Stimulated activated naive CD8-positive, alpha-beta T cell treated with anti-CD3 and anti-CD28 coated beads, Interleukin-15, Interleukin-2, amounts not matched to agents 100 ng/mL and 50 ng/mL, for 24 hours (primary cell): Measurements from ENCODE around the gene IDI2.
A peak's percentile ranks its signal among the peaks of the same experiment; 100 is the strongest.
"Not testable (repeated sequence)": the region's sequence is repeated elsewhere in the genome, so short reads cannot be mapped to it uniquely, and the experiment has no call there.

Experiments used
- H3K27ac Mint-ChIP-seq: one replicate; pipeline ENCODE4 v1.8.0; 2021; ENCODE audit warnings: mild to moderate bottlenecking, mixed read lengths
- H3K27me3 Mint-ChIP-seq: one replicate; pipeline ENCODE4 v1.8.0; 2021; ENCODE audit warnings: mixed read lengths
- H3K36me3 Mint-ChIP-seq: one replicate; pipeline ENCODE4 v1.8.0; 2021; ENCODE audit warnings: low read depth, mixed read lengths
- H3K4me1 Mint-ChIP-seq: one replicate; pipeline ENCODE4 v1.8.0; 2021; ENCODE audit warnings: low read depth, mixed read lengths
- H3K4me3 Mint-ChIP-seq: one replicate; pipeline ENCODE4 v1.8.0; 2021; ENCODE audit warnings: mild to moderate bottlenecking, mixed read lengths
- H3K9me3 Mint-ChIP-seq: one replicate; pipeline ENCODE4 v1.8.0; 2021; ENCODE audit warnings: mixed read lengths

The IDI2 gene

DNA sequence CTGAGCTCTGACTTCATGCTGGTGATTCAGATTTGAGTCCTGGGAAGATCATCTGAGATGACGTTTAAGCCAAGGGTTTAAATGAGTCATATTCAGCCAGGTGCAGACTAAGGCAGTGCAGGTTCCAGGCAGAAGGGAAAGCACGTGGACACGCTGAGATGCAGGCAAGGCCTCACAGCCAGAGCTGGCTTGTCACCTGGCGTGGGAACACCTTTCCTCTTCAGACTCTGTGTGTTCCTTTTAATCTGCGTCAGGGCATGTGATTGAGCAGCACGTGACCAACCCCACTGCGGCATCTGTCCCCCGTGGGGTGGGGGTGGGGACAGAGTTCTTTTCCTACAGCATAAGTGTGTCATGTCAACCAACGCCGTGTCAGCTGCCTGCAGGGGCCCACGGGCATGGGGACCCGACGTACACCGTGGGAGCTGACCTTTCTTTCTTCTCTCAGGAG, 10.7 kb upstream of the IDI2 start:
- Mint-ChIP-seq H3K4me3 (no peak overlapping the region), H3K9me3 (no peaks in the 10 kb centered on the region), H3K27ac (no peak overlapping the region)

DNA sequence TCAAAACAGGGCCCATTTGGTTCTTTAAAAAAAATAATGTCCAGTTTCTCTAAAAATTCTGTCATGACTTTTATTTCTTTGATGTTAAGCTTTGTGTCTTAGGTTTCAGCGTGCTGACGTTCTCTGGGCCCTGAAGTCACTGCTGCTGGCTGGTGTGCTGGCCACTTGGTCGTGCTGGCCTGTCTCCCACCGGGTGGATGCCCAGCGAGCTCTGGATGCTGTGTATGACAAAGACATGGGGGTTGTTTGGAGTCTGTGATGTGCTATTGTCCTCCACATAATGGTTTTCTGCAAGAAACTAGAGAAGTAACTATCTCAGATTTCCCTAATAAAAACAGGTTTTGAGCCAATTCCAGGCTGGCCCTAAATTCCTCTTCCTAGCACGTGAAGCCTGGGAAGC, 9.5 kb upstream of the IDI2 start:
- Mint-ChIP-seq H3K27me3 (no peaks in the 10 kb centered on the region), H3K9me3 (no peaks in the 10 kb centered on the region), H3K27ac (no peak overlapping the region), H3K4me1 (peaks cover 5% of the 10 kb centered on the region), H3K4me3 (no peak overlapping the region), H3K36me3 (peaks cover 29% of the 10 kb centered on the region)

More for the DNA sequence above, 10.7 kb upstream of the IDI2 start:
- Mint-ChIP-seq H3K4me1 (peaks cover 5% of the 10 kb centered on the region), H3K27me3 (no peaks in the 10 kb centered on the region), H3K36me3 (peaks cover 35% of the 10 kb centered on the region)

DNA sequence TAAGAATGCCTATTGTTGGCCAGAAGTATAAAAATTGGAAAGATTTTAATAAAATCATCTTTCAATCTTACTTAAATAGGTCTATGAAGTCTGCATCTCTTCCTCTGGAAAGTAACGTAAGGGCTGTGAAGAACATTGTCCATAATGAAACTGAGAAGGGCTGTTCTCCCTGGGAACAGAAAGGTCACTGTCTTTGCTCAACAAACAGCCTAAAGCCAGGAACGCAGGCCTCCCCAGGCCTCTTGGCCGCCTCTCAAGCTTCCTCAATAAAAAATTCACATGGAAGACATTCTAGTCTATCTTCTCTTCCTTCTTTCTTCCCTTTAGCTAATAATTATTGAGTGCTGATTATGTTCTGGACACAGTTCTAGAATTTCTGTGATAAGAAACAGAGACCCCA, 9.1 kb upstream of the IDI2 start:
- H3K9me3 Mint-ChIP-seq, result no peaks in the 10 kb centered on the region
- H3K27ac Mint-ChIP-seq, result no peak overlapping the region
- no peaks in the 10 kb centered on the region for H3K27me3 Mint-ChIP-seq
- H3K36me3 Mint-ChIP-seq, result peaks cover 26% of the 10 kb centered on the region
- H3K4me1 Mint-ChIP-seq, result peaks cover 5% of the 10 kb centered on the region
- H3K4me3 Mint-ChIP-seq, result no peak overlapping the region

DNA sequence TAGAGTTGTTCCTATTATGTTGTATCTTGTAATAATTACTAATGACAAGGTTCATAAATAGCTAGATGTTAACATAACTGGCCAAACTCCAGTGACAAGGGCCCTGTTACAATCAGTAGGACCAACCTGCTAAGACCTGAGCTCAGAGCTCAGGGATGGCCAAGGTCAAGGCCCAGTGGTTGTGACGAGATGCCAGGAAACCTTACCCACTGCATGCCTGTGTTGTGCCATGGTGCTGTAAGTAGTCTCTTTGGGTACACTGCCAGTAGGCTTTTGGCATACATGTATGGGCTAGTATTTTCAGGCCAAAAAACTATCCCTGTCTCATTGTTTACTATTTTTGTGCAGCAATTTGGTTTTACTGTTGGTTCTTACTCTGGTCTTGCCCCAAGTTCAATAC, 7.9 kb upstream of the IDI2 start:
- H3K27me3 Mint-ChIP-seq, result no peaks in the 10 kb centered on the region
- peaks cover 28% of the 10 kb centered on the region for H3K36me3 Mint-ChIP-seq
- no peaks in the 10 kb centered on the region for H3K9me3 Mint-ChIP-seq
- H3K4me1 Mint-ChIP-seq, result peaks cover 5% of the 10 kb centered on the region
- H3K4me3 Mint-ChIP-seq, result no peak overlapping the region
- no peak overlapping the region for H3K27ac Mint-ChIP-seq

DNA sequence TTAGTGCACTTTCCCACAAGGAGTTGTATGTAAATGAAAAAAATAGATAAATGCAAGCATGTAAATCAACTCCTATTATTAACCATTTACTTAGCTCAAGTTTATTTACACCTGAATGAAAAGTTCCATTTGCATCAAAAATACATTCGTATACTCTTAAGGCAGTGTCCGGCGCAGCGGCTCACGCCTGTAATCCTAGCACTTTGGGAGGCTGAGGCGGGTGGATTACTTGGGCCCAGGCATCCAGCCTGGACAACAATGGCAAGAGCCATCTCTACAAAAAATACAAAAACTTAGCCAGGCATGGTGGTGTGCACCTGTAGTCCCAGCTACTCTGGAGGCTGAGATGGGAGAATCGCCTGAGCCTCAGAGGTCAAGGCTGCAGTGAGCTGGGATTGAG, 4.2 kb upstream of the IDI2 start:
- Mint-ChIP-seq H3K4me1 (no peaks in the 10 kb centered on the region), H3K27ac (no peak overlapping the region), H3K9me3 (no peaks in the 10 kb centered on the region), H3K36me3 (peaks cover 37% of the 10 kb centered on the region), H3K27me3 (no peaks in the 10 kb centered on the region), H3K4me3 (no peak overlapping the region)

DNA sequence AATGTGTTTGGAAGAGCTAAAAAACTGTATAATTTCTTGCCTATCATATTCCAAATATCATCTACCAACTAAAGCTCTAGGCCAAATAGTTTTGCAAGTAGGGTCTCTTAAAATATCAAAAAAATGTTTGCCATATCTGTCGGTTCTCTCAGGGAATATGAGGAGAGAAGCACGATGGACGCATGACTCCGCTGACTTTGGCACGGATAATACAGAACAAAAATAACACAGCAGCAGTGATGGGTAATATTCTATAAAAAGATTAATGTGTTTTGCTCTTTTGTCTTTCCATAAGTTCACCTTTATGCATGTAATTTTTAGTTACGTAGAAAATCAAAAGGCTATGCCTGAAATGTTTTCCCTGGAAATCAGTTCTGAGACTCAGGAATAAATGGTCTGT, 919 bp upstream of the IDI2 start:
- H3K27ac Mint-ChIP-seq, result no peak overlapping the region
- H3K4me3 Mint-ChIP-seq, result no peak overlapping the region
- no peaks in the 10 kb centered on the region for H3K27me3 Mint-ChIP-seq
- no peaks in the 10 kb centered on the region for H3K4me1 Mint-ChIP-seq
- H3K9me3 Mint-ChIP-seq, result no peaks in the 10 kb centered on the region
- H3K36me3 Mint-ChIP-seq, result peaks cover 30% of the 10 kb centered on the region

DNA sequence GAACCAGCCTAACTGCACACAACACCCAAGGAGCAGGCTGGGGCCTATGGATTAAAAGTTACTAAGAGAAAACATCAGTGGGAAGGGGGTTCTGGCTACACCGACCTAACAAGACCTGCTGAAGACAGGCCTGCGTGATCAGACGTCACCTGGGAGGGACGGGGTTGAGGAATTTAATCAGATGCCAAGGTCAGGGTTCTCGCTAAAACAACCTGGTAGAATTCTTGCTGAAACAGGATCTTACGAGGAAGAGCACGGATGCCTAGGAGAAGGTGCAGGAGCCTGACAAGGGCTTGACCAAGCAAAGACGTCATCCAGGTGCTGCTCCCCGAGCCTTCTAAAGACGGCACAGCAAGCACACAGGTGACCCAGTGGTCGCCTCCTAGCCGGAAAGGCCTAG, 1.6 kb downstream of the IDI2 start:
- H3K4me3 Mint-ChIP-seq, result no peak overlapping the region
- no peaks in the 10 kb centered on the region for H3K4me1 Mint-ChIP-seq
- H3K36me3 Mint-ChIP-seq, result peaks cover 51% of the 10 kb centered on the region
- H3K27me3 Mint-ChIP-seq, result no peaks in the 10 kb centered on the region
- H3K27ac Mint-ChIP-seq, result no peak overlapping the region
- H3K9me3 Mint-ChIP-seq, result no peaks in the 10 kb centered on the region

DNA sequence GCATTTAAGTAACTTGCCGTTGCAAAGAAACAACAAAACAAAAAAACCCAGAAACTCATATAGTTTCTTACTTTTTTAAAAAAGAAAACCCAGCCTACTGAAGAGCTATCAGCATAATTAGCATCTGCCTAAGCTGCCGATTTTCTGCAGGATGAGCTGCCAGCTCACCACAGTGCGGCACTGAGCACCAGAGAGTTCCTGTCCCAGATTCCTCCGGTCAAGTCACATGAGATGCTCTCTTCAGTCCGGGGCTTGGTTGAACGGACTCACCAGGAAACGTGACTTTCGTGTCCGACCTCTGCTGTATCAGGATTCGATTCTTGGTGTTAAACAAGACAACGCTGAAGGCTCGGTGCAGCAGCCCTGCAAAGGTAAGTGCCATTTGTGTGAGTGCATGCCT, 3.2 kb downstream of the IDI2 start:
- no peak overlapping the region for H3K4me3 Mint-ChIP-seq
- H3K36me3 Mint-ChIP-seq, result peaks cover 56% of the 10 kb centered on the region
- H3K27ac Mint-ChIP-seq, result no peak overlapping the region
- H3K27me3 Mint-ChIP-seq, result no peaks in the 10 kb centered on the region
- H3K4me1 Mint-ChIP-seq, result no peaks in the 10 kb centered on the region
- no peaks in the 10 kb centered on the region for H3K9me3 Mint-ChIP-seq

DNA sequence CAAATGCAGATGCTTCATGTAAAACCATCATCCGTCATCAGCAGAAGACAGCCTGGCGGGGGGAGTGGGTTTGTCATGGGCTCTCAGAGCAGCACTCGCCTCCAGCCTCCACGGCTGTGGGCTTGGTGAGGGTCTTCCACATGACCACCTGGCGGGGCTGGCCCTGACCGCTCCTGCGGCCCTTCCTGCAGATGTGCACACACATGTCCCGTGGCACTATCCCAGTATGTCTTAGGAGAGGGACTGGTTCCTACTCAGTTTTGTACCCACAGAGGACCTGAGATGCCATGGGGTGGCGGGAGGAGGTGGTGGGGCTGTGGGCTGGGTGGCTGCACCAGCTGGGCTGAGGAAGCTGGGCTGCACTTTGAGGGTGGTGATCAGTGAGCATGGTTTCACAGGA, 4.7 kb downstream of the IDI2 start:
- Mint-ChIP-seq H3K4me1 (no peaks in the 10 kb centered on the region), H3K4me3 (no peak overlapping the region), H3K9me3 (no peaks in the 10 kb centered on the region), H3K27me3 (no peaks in the 10 kb centered on the region), H3K27ac (no peak overlapping the region), H3K36me3 (peaks cover 64% of the 10 kb centered on the region)

DNA sequence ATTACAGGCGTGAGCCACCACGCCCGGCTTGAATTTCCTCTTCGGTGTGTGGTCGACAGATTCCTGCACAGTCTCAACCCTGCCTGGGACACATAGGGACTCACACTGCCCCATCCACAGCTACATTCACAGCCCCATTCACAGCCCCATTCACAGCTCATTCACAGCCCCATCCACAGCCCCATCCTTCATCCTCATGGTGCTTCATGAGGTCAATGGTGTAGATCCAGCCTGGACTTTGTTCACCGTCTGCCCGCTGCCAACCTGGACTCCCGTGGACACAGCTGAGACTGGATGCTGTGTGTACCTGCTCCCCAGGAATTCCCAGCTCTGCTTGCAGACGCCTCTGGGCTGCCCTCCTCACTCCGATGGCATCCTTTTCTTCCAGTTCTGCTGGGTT, 5.2 kb downstream of the IDI2 start:
- H3K9me3 Mint-ChIP-seq, result no peaks in the 10 kb centered on the region
- H3K36me3 Mint-ChIP-seq, result peaks cover 64% of the 10 kb centered on the region
- no peak overlapping the region for H3K4me3 Mint-ChIP-seq
- no peak overlapping the region for H3K27ac Mint-ChIP-seq
- no peaks in the 10 kb centered on the region for H3K4me1 Mint-ChIP-seq
- H3K27me3 Mint-ChIP-seq, result no peaks in the 10 kb centered on the region

DNA sequence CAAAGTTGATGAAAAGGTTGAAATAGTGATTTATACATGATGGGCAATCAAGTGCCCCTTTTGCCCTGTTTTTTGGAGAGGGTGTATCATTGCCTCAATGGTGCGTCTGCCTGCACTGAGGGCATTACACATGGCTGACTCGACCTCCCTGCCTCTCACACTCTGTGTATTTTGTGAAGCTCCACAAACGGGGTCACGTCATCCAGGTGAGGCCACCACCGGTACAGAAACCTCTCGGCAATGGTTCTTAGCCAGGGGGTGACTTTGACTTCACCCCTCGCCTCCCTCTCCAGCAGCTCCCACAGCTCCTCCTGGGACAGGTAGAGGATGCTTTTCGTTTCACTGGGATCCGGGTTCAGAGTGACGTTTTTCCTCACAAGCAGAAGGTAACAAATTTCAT, 6.3 kb downstream of the IDI2 start:
- H3K27ac Mint-ChIP-seq, result peak overlapping the region; percentile 43
- no peaks in the 10 kb centered on the region for H3K27me3 Mint-ChIP-seq
- no peaks in the 10 kb centered on the region for H3K9me3 Mint-ChIP-seq
- H3K4me1 Mint-ChIP-seq, result no peaks in the 10 kb centered on the region
- peaks cover 70% of the 10 kb centered on the region for H3K36me3 Mint-ChIP-seq
- H3K4me3 Mint-ChIP-seq, result no peak overlapping the region

DNA sequence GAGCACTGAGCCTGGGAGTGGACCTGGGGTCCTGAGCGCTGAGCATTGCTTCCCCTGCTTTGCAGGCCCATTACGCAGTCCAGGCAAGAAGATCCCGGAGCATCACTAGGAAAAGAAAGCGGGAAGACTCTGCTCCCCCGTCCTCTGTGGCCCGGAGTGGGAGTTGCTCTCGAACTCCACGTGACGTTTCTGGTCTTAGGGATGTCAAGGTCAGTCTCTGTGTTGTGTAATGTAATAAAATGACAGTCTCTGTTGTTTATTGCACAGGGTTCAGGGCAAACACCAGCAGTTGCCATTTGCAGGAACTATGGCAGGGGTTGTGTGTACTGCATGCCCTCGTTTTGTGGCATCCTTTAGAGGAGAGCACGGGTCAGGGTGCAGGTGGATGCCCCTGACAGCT, 10.0 kb downstream of the IDI2 start:
- no peaks in the 10 kb centered on the region for H3K27me3 Mint-ChIP-seq
- H3K36me3 Mint-ChIP-seq, result peaks cover 89% of the 10 kb centered on the region
- no peak overlapping the region for H3K27ac Mint-ChIP-seq
- no peaks in the 10 kb centered on the region for H3K4me1 Mint-ChIP-seq
- no peak overlapping the region for H3K4me3 Mint-ChIP-seq
- H3K9me3 Mint-ChIP-seq, result no peaks in the 10 kb centered on the region

DNA sequence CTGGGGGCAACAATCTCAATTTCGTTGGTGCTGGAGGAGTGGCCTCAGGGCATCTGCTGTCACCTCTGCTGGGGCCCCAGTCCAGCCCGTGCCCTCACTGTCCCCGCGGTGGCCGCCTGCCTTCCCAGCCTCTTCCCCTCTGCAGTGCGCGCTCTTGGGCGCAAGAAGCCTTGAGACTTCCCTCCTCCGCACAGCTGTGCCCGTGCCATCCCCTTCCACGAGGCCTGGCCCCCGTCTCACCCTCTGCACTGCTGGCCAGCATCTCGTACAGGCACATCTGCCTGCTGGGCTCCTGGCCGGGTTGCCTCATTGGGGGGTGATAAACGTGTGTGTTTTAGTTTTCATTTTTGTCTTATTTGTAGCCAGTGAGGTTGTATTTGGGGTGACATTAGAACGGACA, 14.0 kb downstream of the IDI2 start:
- Mint-ChIP-seq H3K4me3 (no peak overlapping the region), H3K4me1 (peaks cover 16% of the 10 kb centered on the region), H3K36me3 (peaks cover 84% of the 10 kb centered on the region), H3K9me3 (no peaks in the 10 kb centered on the region), H3K27me3 (no peaks in the 10 kb centered on the region), H3K27ac (no peak overlapping the region)

DNA sequence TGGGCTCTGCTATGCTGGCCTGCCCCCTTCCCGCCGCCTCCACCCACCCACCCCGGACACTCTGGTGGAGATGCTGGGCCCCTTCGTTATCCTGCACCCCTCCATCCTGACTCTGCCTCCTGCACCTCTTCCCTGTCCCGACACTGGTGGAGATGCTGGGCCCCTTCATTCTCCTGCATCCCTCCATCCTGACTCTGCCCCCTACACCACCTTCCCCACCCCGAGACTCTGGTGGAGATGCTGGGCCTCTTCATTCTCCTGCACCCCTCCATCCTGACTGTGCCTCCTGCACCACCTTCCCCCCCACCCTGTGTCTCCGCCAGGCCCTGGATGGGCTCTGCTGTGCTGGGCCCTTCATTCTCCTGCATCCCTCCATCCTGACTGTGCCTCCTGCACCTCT, 15.0 kb downstream of the IDI2 start:
- Mint-ChIP-seq H3K9me3 (no peaks in the 10 kb centered on the region), H3K27me3 (no peaks in the 10 kb centered on the region), H3K4me3 (no peak overlapping the region), H3K27ac (no peak overlapping the region), H3K36me3 (peaks cover 83% of the 10 kb centered on the region), H3K4me1 (peaks cover 16% of the 10 kb centered on the region)

DNA sequence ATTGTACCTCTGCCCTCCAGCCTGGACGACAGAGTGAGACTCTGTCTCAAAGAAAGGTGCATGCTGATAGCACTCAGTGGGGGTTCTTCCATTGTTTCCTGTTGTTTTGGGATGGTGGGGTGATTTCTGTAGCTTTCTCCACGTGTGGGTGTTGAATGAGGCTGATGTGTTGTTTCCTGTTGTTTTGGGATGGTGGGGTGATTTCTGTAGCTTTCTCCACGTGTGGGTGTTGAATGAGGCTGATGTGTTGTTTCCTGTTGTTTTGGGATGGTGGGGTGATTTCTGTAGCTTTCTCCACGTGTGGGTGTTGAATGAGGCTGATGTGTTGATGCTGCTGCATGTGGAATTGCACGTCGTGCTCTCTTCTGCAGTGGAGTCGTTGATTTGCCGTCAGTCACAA, 15.7 kb downstream of the IDI2 start:
- not testable (repeated sequence) for H3K27me3 Mint-ChIP-seq, H3K4me3 Mint-ChIP-seq, H3K9me3 Mint-ChIP-seq
- Mint-ChIP-seq H3K27ac (peak overlapping the region; percentile 75), H3K4me1 (peaks cover 16% of the 10 kb centered on the region), H3K36me3 (peaks cover 85% of the 10 kb centered on the region)

DNA sequence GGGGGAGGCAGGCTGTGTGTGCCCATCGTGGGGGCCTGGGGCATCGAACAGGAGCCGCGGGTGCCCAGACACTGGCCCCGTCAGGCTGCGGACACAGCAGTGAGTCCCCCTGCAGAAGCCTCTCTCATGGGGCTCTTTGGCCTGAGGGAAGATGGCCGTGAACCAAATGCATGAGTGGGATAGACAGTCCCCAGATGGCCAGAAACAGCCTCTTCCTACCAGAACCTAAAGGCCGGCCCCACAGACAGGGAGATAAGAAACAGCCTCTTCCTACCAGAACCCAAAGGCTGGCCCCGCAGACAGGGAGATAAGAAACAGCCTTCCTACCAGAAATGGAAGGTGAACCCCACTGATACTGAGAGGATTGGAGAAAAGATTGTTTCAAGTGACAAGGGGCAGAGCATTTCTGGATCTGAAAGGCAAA, 16.6 kb downstream of the IDI2 start:
- H3K27me3 Mint-ChIP-seq, result no peaks in the 10 kb centered on the region
- H3K36me3 Mint-ChIP-seq, result peaks cover 81% of the 10 kb centered on the region
- H3K4me3 Mint-ChIP-seq, result no peak overlapping the region
- peak overlapping the region; percentile 71 for H3K27ac Mint-ChIP-seq
- no peaks in the 10 kb centered on the region for H3K9me3 Mint-ChIP-seq
- peaks cover 16% of the 10 kb centered on the region for H3K4me1 Mint-ChIP-seq

DNA sequence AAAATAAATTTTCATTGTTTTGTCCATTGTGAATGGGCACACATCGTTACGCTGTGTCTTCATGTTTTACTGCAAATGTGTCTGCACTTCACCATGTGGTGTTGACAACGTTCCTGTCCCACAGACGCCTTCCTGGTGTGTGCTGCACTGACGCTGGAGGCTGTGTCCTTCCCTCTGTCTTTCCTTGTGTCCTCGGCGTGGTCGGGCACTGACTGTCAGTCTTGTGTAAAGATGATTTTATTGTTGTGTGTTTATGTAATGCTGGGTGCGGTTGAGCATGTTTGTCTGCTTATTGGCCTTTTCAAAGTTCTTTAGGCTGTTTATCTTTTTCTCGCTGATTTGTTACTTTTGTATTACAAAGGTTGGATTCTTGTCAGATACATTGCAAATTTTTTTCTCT, 18.1 kb downstream of the IDI2 start:
- Mint-ChIP-seq H3K27me3 (no peaks in the 10 kb centered on the region), H3K4me1 (peaks cover 16% of the 10 kb centered on the region), H3K4me3 (no peak overlapping the region), H3K36me3 (peaks cover 84% of the 10 kb centered on the region), H3K9me3 (no peaks in the 10 kb centered on the region), H3K27ac (no peak overlapping the region)
